ENCODE results near the gene TSPAN9. TPM values are rescaled to one million over a fixed set of nuclear protein-coding genes. Genes with fewer than 3 reads are reported as not detected.
A peak's percentile ranks its signal among the peaks of the same experiment; 100 is the strongest.

The TSPAN9 gene
- total RNA-seq, 4 donors from 2014 or later: 13.7 to 35.4 (median 26.7) TPM

GRCh38 chr12:3251691-3252090 is 174.5 kb downstream of the TSPAN9 start:
- no peak for TF ChIP-seq CTCF (IDR thresholded peaks at IDR 0.05)
- no peak for TF ChIP-seq EP300 (IDR thresholded peaks at IDR 0.05)
- TF ChIP-seq POLR2AphosphoS5 (IDR thresholded peaks at IDR 0.05): no peak
- no peak for TF ChIP-seq POLR2A (IDR thresholded peaks at IDR 0.05; ENCODE audit: low read depth)
- peaks cover 41 to 92% (median 53%) of the 10 kb centered on the region in 4 donors for H3K4me1 ChIP-seq

GRCh38 chr12:3252450-3252891 is 175.3 kb downstream of the TSPAN9 start:
- 37% methylated on average over 6 of the region's 13 CpGs for WGBS
- intact Hi-C loops (cut with DNase I): no loop called here
- peak; percentile 95 for DNase-seq (ENCODE audit: extremely low spot score)
- Histone ChIP-seq H3K4me3 (peak overlapping the region in 1 of 4 donors; percentile 9), H3K27me3 (no peaks in the 10 kb centered on the region), H3K9me3 (no peaks in the 10 kb centered on the region), H3K27ac (replicated peaks in 1 of 4) (peak overlapping the region; percentile 70 to 82 (median 78)), H3K4me1 (peaks cover 38 to 88% (median 50%) of the 10 kb centered on the region in 4 donors), H3K36me3 (no peaks in the 10 kb centered on the region)
- TF ChIP-seq EP300 (IDR thresholded peaks at IDR 0.05): no peak
- peak; percentile 73 to 92 for TF ChIP-seq POLR2AphosphoS5 (IDR thresholded peaks at IDR 0.05)
- no peak for TF ChIP-seq CTCF (IDR thresholded peaks at IDR 0.05)
- TF ChIP-seq POLR2A (IDR thresholded peaks at IDR 0.05; ENCODE audit: low read depth): no peak

More at GRCh38 chr12:3251691-3252090, 174.5 kb downstream of the TSPAN9 start:
- Histone ChIP-seq H3K36me3 (no peaks in the 10 kb centered on the region), H3K27me3 (no peaks in the 10 kb centered on the region), H3K9me3 (no peaks in the 10 kb centered on the region), H3K27ac (replicated peaks in 1 of 4) (peak overlapping the region; percentile 70 to 82 (median 78)), H3K4me3 (no peak overlapping the region)
- intact Hi-C loops (cut with DNase I): no loop called here
- WGBS: 73% methylated on average over 7 of the region's 7 CpGs
- DNase-seq (ENCODE audit: extremely low spot score): no peak

- intact Hi-C loops (cut with DNase I): no loop called here
- WGBS: 55% methylated on average over 6 of the region's 7 CpGs
Measured at GRCh38 chr12:3253682-3254275, 176.6 kb downstream of the TSPAN9 start.

GRCh38 chr12:3255057-3255456 is 177.9 kb downstream of the TSPAN9 start:
- Histone ChIP-seq H3K36me3 (no peaks in the 10 kb centered on the region), H3K27me3 (no peaks in the 10 kb centered on the region), H3K4me3 (no peak overlapping the region), H3K27ac (replicated peaks in 1 of 4) (no peak overlapping the region), H3K4me1 (peaks cover 36 to 83% (median 46%) of the 10 kb centered on the region in 4 donors), H3K9me3 (no peaks in the 10 kb centered on the region)
- no peak for DNase-seq (ENCODE audit: extremely low spot score)
- intact Hi-C loops (cut with DNase I): no loop called here
- 87% methylated on average over 6 of the region's 12 CpGs for WGBS
- TF ChIP-seq CTCF (IDR thresholded peaks at IDR 0.05) (no peak), POLR2A (IDR thresholded peaks at IDR 0.05; ENCODE audit: low read depth) (no peak), POLR2AphosphoS5 (IDR thresholded peaks at IDR 0.05) (no peak), EP300 (IDR thresholded peaks at IDR 0.05) (no peak)

More at GRCh38 chr12:3253682-3254275, 176.6 kb downstream of the TSPAN9 start:
- H3K4me3 ChIP-seq: no peak overlapping the region
- no peaks in the 10 kb centered on the region for H3K9me3 ChIP-seq
- H3K27ac ChIP-seq (replicated peaks in 1 of 4): peak overlapping the region; percentile 70 to 82 (median 78)
- H3K27me3 ChIP-seq: no peaks in the 10 kb centered on the region
- H3K36me3 ChIP-seq: no peaks in the 10 kb centered on the region
- no peak for TF ChIP-seq EP300 (IDR thresholded peaks at IDR 0.05)
- TF ChIP-seq POLR2AphosphoS5 (IDR thresholded peaks at IDR 0.05): no peak
- no peak for TF ChIP-seq POLR2A (IDR thresholded peaks at IDR 0.05; ENCODE audit: low read depth)
- no peak for TF ChIP-seq CTCF (IDR thresholded peaks at IDR 0.05)
- H3K4me1 ChIP-seq: peaks cover 38 to 84% (median 46%) of the 10 kb centered on the region in 4 donors
- DNase-seq (ENCODE audit: extremely low spot score): no peak
